RWPE2 (cell line): Measurements from ENCODE around the gene SOX14.

ENCODE experiments used
- ATAC-seq: fragments of 200-7000 bp; cut with Tn5 transposase; 3 replicates; pipeline ENCODE4 v1.9.1; 2021; ENCODE audit warnings: low read depth
- DNase-seq: peaks from one replicate; pipeline ENCODE4 v3.0.0-alpha.2; 2020; ENCODE audit warnings: low spot score
- H3K27ac ChIP-seq: fragments of 450-650 bp; 2 replicates; pipeline ENCODE4 v1.5.1; 2017; ENCODE audit warnings: mild to moderate bottlenecking; ENCODE audit not compliant: poor library complexity, severe bottlenecking
- H3K27me3 ChIP-seq: fragments of 250-450 bp; sonication (Bioruptor Pico); 2 replicates; pipeline ENCODE4 v1.5.1; 2021; ENCODE audit warnings: mild to moderate bottlenecking, moderate library complexity; ENCODE audit not compliant: insufficient read depth, poor library complexity, severe bottlenecking
- H3K36me3 ChIP-seq: fragments of 250-450 bp; sonication (Bioruptor Pico); 2 replicates; pipeline ENCODE4 v1.5.1; 2020; ENCODE audit warnings: low read depth, mild to moderate bottlenecking, moderate library complexity
- H3K4me1 ChIP-seq: fragments of 250-450 bp; sonication (Bioruptor Pico); 2 replicates; pipeline ENCODE4 v1.5.1; 2021; ENCODE audit warnings: mild to moderate bottlenecking, moderate library complexity; ENCODE audit not compliant: insufficient read depth, poor library complexity, severe bottlenecking
- H3K4me3 ChIP-seq: fragments of 250-450 bp; sonication (Bioruptor Pico); 2 replicates; pipeline ENCODE4 v1.5.1; 2021; ENCODE audit warnings: mild to moderate bottlenecking, moderate library complexity; ENCODE audit not compliant: severe bottlenecking
- H3K9me3 ChIP-seq: fragments of 250-450 bp; sonication (Bioruptor Pico); 2 replicates; pipeline ENCODE4 v1.5.1; 2021; ENCODE audit warnings: mild to moderate bottlenecking, moderate library complexity; ENCODE audit not compliant: severe bottlenecking
- TF ChIP-seq, protein P1 (sequence below): fragments of 450-650 bp; IDR thresholded peaks from one replicate; pipeline ENCODE4 v1.5.1; 2017; ENCODE audit warnings: mild to moderate bottlenecking, moderate library complexity; ENCODE audit not compliant: poor library complexity, severe bottlenecking

Gene SOX14

DNA sequence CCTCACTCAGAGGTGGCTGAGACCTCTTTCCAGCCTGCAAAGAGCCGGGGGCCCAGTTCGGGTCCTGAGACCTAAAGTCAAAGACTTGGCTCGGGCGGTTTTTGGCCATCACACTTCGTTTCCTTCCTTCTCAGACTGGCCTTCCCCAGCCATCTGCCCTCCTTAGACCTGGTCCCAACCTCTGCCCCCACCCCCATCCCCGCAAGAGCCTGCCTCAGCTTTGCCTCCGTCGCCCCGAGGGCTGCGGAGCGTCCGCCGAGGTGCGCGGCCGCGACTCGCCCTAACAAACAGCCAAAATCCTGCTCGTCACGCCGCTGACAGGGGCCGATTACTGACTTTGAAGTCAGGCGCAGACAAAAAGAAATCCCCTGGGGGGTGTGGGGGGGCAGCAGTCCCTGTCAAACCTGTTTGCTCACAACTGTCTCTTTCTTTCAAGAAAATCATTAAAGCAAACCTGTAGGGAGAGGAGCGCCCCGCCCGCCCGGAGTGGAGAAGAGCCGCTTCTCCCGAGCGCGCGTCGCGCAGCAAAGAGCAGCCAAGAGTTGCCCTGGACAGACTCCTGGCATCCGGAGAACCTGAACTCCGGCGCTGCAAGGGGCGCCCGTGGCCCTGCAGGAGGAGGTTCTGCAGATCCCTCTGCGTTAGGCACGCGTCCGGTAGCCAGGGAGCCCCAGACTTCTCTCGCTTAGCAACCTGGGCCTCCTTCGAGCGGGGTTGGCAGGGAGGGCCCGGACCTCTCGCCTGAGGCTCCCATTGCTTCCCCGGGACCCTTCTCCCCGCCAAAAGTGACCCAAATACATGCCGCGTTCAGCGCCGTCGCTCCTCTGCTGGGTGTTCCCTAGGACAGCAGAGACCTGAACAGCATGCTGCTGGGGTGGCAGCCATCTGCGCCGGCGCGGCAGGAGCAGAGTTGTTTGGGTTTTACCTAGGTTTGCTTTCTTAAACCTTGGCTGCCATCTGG, 4.5 kb downstream of the SOX14 start:
- H3K27me3 ChIP-seq: peaks cover 100% of the 10 kb centered on the region
- H3K9me3 ChIP-seq: no peaks in the 10 kb centered on the region
- ATAC-seq (peak; percentile 33; the same call in 2 of the 3 replicates), DNase-seq (no peak)
- H3K4me3 ChIP-seq: peak overlapping the region; percentile 5
- H3K4me1 ChIP-seq: no peaks in the 10 kb centered on the region
- no peak overlapping the region for H3K27ac ChIP-seq
- TF ChIP-seq, protein P1, sequence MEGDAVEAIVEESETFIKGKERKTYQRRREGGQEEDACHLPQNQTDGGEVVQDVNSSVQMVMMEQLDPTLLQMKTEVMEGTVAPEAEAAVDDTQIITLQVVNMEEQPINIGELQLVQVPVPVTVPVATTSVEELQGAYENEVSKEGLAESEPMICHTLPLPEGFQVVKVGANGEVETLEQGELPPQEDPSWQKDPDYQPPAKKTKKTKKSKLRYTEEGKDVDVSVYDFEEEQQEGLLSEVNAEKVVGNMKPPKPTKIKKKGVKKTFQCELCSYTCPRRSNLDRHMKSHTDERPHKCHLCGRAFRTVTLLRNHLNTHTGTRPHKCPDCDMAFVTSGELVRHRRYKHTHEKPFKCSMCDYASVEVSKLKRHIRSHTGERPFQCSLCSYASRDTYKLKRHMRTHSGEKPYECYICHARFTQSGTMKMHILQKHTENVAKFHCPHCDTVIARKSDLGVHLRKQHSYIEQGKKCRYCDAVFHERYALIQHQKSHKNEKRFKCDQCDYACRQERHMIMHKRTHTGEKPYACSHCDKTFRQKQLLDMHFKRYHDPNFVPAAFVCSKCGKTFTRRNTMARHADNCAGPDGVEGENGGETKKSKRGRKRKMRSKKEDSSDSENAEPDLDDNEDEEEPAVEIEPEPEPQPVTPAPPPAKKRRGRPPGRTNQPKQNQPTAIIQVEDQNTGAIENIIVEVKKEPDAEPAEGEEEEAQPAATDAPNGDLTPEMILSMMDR: no peak
- H3K36me3 ChIP-seq: no peaks in the 10 kb centered on the region

DNA sequence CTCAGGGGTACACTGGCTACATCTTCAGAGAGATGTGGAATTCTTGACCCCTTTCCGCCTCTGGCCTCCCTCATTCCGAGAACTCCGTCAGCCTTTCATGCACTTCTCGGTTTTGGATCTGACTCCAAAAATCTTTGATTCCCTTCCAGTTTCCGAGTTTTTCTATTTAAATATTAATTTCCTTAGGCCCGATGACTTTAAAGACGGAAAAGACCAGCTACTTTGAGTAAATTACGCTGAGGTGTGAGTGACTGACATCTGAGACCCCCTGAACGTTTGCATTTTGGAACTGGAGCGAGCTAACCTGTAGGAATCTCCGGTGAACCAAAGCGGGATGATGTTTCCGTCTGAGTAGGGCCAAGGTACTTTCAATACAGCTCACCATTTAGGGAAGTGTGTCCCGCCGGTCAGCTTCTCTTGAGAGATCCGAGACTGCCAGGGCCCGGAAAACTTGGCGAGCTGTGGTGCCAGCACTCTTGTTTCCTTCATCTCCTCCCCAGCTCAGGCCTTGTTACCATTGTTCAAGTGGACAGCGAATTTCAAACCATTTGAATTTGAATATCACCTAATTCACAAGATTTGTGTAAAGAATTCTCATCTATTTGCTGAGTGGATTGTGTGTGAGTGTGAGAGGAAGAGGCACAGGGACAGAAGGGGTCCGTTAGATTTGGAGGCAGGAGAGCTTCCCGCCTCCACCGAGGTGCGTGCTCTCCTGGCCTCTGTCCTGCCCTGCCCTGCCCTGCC, 5.4 kb downstream of the SOX14 start:
- Histone ChIP-seq H3K9me3 (no peaks in the 10 kb centered on the region), H3K4me1 (no peaks in the 10 kb centered on the region), H3K4me3 (no peak overlapping the region), H3K27ac (no peak overlapping the region), H3K27me3 (peaks cover 100% of the 10 kb centered on the region), H3K36me3 (no peaks in the 10 kb centered on the region)
- ATAC-seq (no peak), DNase-seq (no peak)
- TF ChIP-seq, protein P1: no peak

DNA sequence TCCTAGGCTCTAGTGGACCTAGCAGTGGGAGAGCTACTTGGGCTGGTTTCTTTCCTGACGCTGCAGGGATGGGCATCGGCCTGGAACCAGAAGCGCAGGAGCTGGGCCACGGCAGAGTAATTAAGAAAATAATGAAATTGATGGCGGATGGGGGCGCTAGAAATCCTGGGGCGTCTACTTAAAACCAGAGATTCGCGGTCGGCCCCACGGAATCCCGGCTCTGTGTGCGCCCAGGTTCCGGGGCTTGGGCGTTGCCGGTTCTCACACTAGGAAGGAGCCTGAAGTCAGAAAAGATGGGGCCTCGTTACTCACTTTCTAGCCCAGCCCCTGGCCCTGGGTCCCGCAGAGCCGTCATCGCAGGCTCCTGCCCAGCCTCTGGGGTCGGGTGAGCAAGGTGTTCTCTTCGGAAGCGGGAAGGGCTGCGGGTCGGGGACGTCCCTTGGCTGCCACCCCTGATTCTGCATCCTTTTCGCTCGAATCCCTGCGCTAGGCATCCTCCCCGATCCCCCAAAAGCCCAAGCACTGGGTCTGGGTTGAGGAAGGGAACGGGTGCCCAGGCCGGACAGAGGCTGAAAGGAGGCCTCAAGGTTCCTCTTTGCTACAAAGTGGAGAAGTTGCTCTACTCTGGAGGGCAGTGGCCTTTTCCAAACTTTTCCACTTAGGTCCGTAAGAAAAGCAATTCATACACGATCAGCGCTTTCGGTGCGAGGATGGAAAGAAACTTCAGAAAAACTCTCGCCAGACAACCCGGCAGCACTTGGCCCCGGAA, 6.1 kb downstream of the SOX14 start:
- ATAC-seq (no peak), DNase-seq (no peak)
- no peak overlapping the region for H3K27ac ChIP-seq
- TF ChIP-seq, protein P1: no peak
- no peaks in the 10 kb centered on the region for H3K36me3 ChIP-seq
- no peak overlapping the region for H3K4me3 ChIP-seq
- peaks cover 100% of the 10 kb centered on the region for H3K27me3 ChIP-seq
- no peaks in the 10 kb centered on the region for H3K9me3 ChIP-seq
- H3K4me1 ChIP-seq: no peaks in the 10 kb centered on the region

DNA sequence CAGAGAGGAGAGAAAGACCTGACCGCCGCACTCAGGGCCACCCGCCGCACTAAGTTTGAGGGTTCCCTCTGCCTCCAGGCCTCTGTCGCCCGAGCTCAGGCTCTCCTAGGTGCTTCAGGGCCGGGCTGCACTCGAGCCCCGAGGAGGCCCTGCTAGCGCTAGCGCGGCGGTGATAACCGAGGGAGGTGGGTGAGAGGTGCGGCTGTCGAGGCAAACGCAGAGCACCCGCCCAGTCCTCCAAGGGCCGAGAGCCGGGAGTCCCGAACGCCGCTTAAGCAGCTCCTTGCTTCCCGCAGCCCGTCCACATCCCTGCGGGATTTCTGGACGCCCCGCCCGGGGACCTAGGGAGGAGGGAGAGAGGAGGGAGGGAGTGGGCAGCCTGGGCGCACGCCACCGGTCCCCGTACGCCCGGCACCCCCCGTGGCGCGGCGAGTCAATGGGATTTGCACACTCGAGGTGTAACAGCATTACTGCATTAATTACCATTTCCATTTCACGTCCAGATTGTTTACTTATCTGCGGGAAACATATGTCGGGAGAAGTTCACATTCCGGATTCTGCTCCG, 6.8 kb downstream of the SOX14 start:
- H3K27me3 ChIP-seq: peaks cover 100% of the 10 kb centered on the region
- no peak overlapping the region for H3K27ac ChIP-seq
- no peaks in the 10 kb centered on the region for H3K36me3 ChIP-seq
- TF ChIP-seq, protein P1: no peak
- no peak for DNase-seq
- H3K4me3 ChIP-seq: no peak overlapping the region
- no peaks in the 10 kb centered on the region for H3K9me3 ChIP-seq
- ATAC-seq: peak; percentile 10; the same call in 1 of the 3 replicates
- no peaks in the 10 kb centered on the region for H3K4me1 ChIP-seq
